ENCODE results near the gene MYBPC2.

GRCh38 chr19:50393589-50393988, 39.1 kb upstream of the MYBPC2 start:
- no peak for TF ChIP-seq ZFP3 (tag by site-specific recombination; IDR thresholded peaks at IDR 0.05; ENCODE audit: low read depth)
- no peak for TF ChIP-seq REST (tag by site-specific recombination; IDR thresholded peaks at IDR 0.05)
- TF ChIP-seq ZNF292 (tag by site-specific recombination; IDR thresholded peaks at IDR 0.05; ENCODE audit: borderline replicate concordance, low read depth): no peak
- no peak for TF ChIP-seq CTCF (tag by site-specific recombination; IDR thresholded peaks at IDR 0.05)
- TF ChIP-seq ZNF280D (tag by site-specific recombination; IDR thresholded peaks at IDR 0.05): no peak
- no peak for TF ChIP-seq ZSCAN30 (tag by site-specific recombination; IDR thresholded peaks at IDR 0.05)
- TF ChIP-seq ZNF350 (tag by site-specific recombination; IDR thresholded peaks at IDR 0.05): no peak
- no peak for TF ChIP-seq MZF1 (tag by site-specific recombination; IDR thresholded peaks at IDR 0.05; ENCODE audit: borderline replicate concordance)
- TF ChIP-seq TCF7L2 (IDR thresholded peaks at IDR 0.05; ENCODE audit: borderline replicate concordance, low read depth, low read length): no peak
